NCI-H146 treated with DMSO at 0.1 percent for 48 hours (cell line): Measurements from ENCODE around the gene PPP1R17.

Experiments used
- DNase-seq: peaks from one replicate; lab custom pipeline; 2025; ENCODE audit not compliant: unreplicated experiment; lab: John Stamatoyannopoulos, UW

Gene PPP1R17

GRCh38 chr7:31695859-31696614 is 9.0 kb downstream of the PPP1R17 start:
- DNase-seq, result no peak

GRCh38 chr7:31699050-31699449 is 12.0 kb downstream of the PPP1R17 start:
- no peak for DNase-seq

GRCh38 chr7:31702354-31702753 is 15.3 kb downstream of the PPP1R17 start:
- DNase-seq, result no peak

- no peak for DNase-seq
These were observed 18.4 kb downstream of the PPP1R17 start for GRCh38 chr7:31705377-31705776.

- DNase-seq, result no peak
These were observed 20.1 kb downstream of the PPP1R17 start for GRCh38 chr7:31707089-31707488.

GRCh38 chr7:31710171-31710570 is 23.2 kb downstream of the PPP1R17 start:
- DNase-seq, result no peak

GRCh38 chr7:31716355-31716754 is 29.3 kb downstream of the PPP1R17 start:
- no peak for DNase-seq

GRCh38 chr7:31720366-31720765 is 33.4 kb downstream of the PPP1R17 start:
- no peak for DNase-seq

GRCh38 chr7:31724696-31725095 is 37.7 kb downstream of the PPP1R17 start:
- no peak for DNase-seq

- DNase-seq, result no peak
These were observed 42.3 kb downstream of the PPP1R17 start for GRCh38 chr7:31729195-31729804.

- DNase-seq, result no peak
These were observed 47.4 kb downstream of the PPP1R17 start for GRCh38 chr7:31734456-31734855.

- DNase-seq, result peak; percentile 4
These were observed 49.3 kb downstream of the PPP1R17 start for GRCh38 chr7:31735991-31736982.

- DNase-seq, result no peak
These were observed 54.8 kb downstream of the PPP1R17 start for GRCh38 chr7:31741852-31742251.

GRCh38 chr7:31744294-31744874 is 57.4 kb downstream of the PPP1R17 start:
- DNase-seq, result peak; percentile 3

- no peak for DNase-seq
These were observed 60.5 kb downstream of the PPP1R17 start for GRCh38 chr7:31747553-31747952.

- no peak for DNase-seq
These were observed 61.1 kb downstream of the PPP1R17 start for GRCh38 chr7:31748084-31748483.

- DNase-seq, result no peak
These were observed 64.7 kb downstream of the PPP1R17 start for GRCh38 chr7:31751726-31752125.
